Peyer's patch (tissue), 4 donors: ENCODE results near the gene MAST4. TPM values are rescaled to one million over a fixed set of nuclear protein-coding genes. Genes with fewer than 3 reads are reported as not detected.
"Not testable (repeated sequence)": the region's sequence is repeated elsewhere in the genome, so short reads cannot be mapped to it uniquely, and the experiment has no call there.

ENCODE experiments used
- DNase-seq, 3 donors: peaks; one replicate each; pipeline ENCODE4 v3.0.0-alpha.2; 2017 to 2019
- H3K27ac ChIP-seq, 4 donors: fragments of 200-600 bp; sonication (generic); one replicate each; pipeline ENCODE4 v1.5.1; 2016 to 2019
- H3K27me3 ChIP-seq, 2 donors: fragments of 200-600 bp; sonication (generic); one replicate each; pipeline ENCODE4 v1.5.1; 2019
- H3K36me3 ChIP-seq, 3 donors: fragments of 200-600 bp; sonication (generic); one replicate each; pipeline ENCODE4 v1.5.1; 2016 to 2019
- H3K4me1 ChIP-seq, 4 donors: fragments of 200-600 bp; sonication (generic); one replicate each; pipeline ENCODE4 v1.5.1; 2016 to 2019
- H3K4me3 ChIP-seq, 4 donors: fragments of 200-600 bp; sonication (generic); 1 replicate in 3 of 4; 2 replicates in 1 of 4; pipeline ENCODE4 v1.5.1; 2016 to 2019; ENCODE audit warnings: mild to moderate bottlenecking in 1 of 4
- H3K9me3 ChIP-seq, 4 donors: fragments of 200-600 bp; sonication (generic); one replicate each; pipeline ENCODE4 v1.5.1; 2016 to 2019; ENCODE audit warnings: mild to moderate bottlenecking in 1 of 4
- CTCF ChIP-seq, 6 experiments: fragments of 450-650 bp in 4 of 6; fragments of 200-600 bp in 2 of 6; sonication (generic) in 1 of 6; IDR thresholded peaks; one replicate each; pipeline ENCODE4 v1.5.1; 2017 to 2019; ENCODE audit warnings: antibody characterized with exemption in 6 of 6, mild to moderate bottlenecking in 3 of 6, moderate library complexity in 1 of 6
- POLR2A ChIP-seq, 2 donors: fragments of 450-650 bp; IDR thresholded peaks; one replicate each; pipeline ENCODE4 v1.5.1; 2017; ENCODE audit warnings: antibody characterized with exemption in 2 of 2, mild to moderate bottlenecking in 2 of 2, moderate library complexity in 2 of 2
- total RNA-seq, 4 donors: library from RNA; depleted of rRNA; stranded (reverse); fragments of >200 nt; gene quantifications; one replicate each; pipeline ENCODE4 v1.1.0, GENCODE V29; 2016

The MAST4 gene
- total RNA-seq, 4 donors from 2014 or later: 20.2 to 23.1 (median 21.4) TPM

GRCh38 chr5:67123819-67124218 is 527.6 kb downstream of the MAST4 start:
- no peaks in the 10 kb centered on the region for H3K4me1 ChIP-seq
- no peak overlapping the region for H3K4me3 ChIP-seq
- no peaks in the 10 kb centered on the region for H3K9me3 ChIP-seq
- no peaks in the 10 kb centered on the region for H3K27me3 ChIP-seq
- TF ChIP-seq CTCF (IDR thresholded peaks at IDR 0.05) (no peak), POLR2A (IDR thresholded peaks at IDR 0.05) (no peak)
- DNase-seq: no peak
- H3K27ac ChIP-seq: no peak overlapping the region
- peaks cover 0 to 11% (median 0%) of the 10 kb centered on the region in 3 donors for H3K36me3 ChIP-seq

GRCh38 chr5:67124556-67124955 is 528.4 kb downstream of the MAST4 start:
- Histone ChIP-seq H3K27ac (no peak overlapping the region), H3K36me3 (peaks cover 0 to 5% (median 0%) of the 10 kb centered on the region in 3 donors), H3K4me1 (no peaks in the 10 kb centered on the region), H3K9me3 (no peaks in the 10 kb centered on the region), H3K27me3 (no peaks in the 10 kb centered on the region), H3K4me3 (no peak overlapping the region)
- no peak for DNase-seq
- TF ChIP-seq CTCF (IDR thresholded peaks at IDR 0.05) (no peak), POLR2A (IDR thresholded peaks at IDR 0.05) (no peak)

- not testable (repeated sequence) for H3K4me1 ChIP-seq, H3K4me3 ChIP-seq, H3K27me3 ChIP-seq, H3K9me3 ChIP-seq, H3K27ac ChIP-seq, DNase-seq
- peaks cover 0 to 21% (median 0%) of the 10 kb centered on the region in 3 donors for H3K36me3 ChIP-seq
Observed at GRCh38 chr5:67127347-67127895, 531.2 kb downstream of the MAST4 start.

- no peak for TF ChIP-seq POLR2A (IDR thresholded peaks at IDR 0.05)
- no peak for TF ChIP-seq CTCF (IDR thresholded peaks at IDR 0.05)
- Histone ChIP-seq H3K4me3 (no peak overlapping the region), H3K36me3 (peaks cover 0 to 17% (median 0%) of the 10 kb centered on the region in 3 donors), H3K4me1 (no peaks in the 10 kb centered on the region), H3K27me3 (no peaks in the 10 kb centered on the region), H3K9me3 (no peaks in the 10 kb centered on the region), H3K27ac (no peak overlapping the region)
- no peak for DNase-seq
Observed at GRCh38 chr5:67129768-67130167, 533.6 kb downstream of the MAST4 start.

- no peak for DNase-seq
- Histone ChIP-seq H3K36me3 (peaks cover 0 to 35% (median 0%) of the 10 kb centered on the region in 3 donors), H3K9me3 (no peaks in the 10 kb centered on the region), H3K4me3 (no peak overlapping the region), H3K4me1 (no peaks in the 10 kb centered on the region), H3K27me3 (no peaks in the 10 kb centered on the region), H3K27ac (no peak overlapping the region)
- TF ChIP-seq POLR2A (IDR thresholded peaks at IDR 0.05) (no peak), CTCF (IDR thresholded peaks at IDR 0.05) (no peak)
Observed at GRCh38 chr5:67133217-67133616, 537.0 kb downstream of the MAST4 start.

- H3K27me3 ChIP-seq: no peaks in the 10 kb centered on the region
- H3K4me3 ChIP-seq: no peak overlapping the region
- H3K4me1 ChIP-seq: no peaks in the 10 kb centered on the region
- H3K27ac ChIP-seq: no peak overlapping the region
- DNase-seq: no peak
- H3K9me3 ChIP-seq: no peaks in the 10 kb centered on the region
- no peak for TF ChIP-seq CTCF (IDR thresholded peaks at IDR 0.05)
- no peak for TF ChIP-seq POLR2A (IDR thresholded peaks at IDR 0.05)
- H3K36me3 ChIP-seq: peaks cover 0 to 35% (median 0%) of the 10 kb centered on the region in 3 donors
Observed at GRCh38 chr5:67133776-67134175, 537.6 kb downstream of the MAST4 start.
